ENCODE data around the gene PSMC3.

DNA sequence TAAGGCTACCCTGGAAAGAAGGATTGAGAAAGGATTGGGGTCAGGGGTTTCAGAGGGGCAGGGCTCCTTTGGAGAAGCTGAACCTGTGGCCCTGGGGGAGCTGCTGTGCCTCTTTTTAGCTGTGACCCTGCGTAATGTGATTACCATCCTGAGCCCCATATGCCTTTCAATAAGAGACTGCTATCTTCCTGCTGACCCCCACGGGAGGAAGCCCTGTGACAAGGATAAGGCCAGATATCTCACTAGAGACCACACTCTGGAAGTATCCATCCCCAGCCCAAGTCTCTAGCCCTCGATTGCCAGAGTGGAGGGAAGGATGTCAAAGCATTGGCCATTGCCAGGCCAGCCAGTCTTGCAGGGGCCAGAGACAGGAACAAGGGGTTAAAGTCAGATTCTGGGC is 22.7 kb downstream of the PSMC3 start:
- TF ChIP-seq, protein P1, sequence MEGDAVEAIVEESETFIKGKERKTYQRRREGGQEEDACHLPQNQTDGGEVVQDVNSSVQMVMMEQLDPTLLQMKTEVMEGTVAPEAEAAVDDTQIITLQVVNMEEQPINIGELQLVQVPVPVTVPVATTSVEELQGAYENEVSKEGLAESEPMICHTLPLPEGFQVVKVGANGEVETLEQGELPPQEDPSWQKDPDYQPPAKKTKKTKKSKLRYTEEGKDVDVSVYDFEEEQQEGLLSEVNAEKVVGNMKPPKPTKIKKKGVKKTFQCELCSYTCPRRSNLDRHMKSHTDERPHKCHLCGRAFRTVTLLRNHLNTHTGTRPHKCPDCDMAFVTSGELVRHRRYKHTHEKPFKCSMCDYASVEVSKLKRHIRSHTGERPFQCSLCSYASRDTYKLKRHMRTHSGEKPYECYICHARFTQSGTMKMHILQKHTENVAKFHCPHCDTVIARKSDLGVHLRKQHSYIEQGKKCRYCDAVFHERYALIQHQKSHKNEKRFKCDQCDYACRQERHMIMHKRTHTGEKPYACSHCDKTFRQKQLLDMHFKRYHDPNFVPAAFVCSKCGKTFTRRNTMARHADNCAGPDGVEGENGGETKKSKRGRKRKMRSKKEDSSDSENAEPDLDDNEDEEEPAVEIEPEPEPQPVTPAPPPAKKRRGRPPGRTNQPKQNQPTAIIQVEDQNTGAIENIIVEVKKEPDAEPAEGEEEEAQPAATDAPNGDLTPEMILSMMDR (IDR thresholded peaks at IDR 0.05): no peak
- TF ChIP-seq POLR2AphosphoS5 (IDR thresholded peaks at IDR 0.05) (no peak), POLR2A (IDR thresholded peaks at IDR 0.05) (no peak)

Measured in breast epithelium (tissue), 3 donors.